K562 treated with DMSO at 1 percent for 24 hours (cell line): ENCODE results near the gene MYH11. TPM values are rescaled to one million over a fixed set of nuclear protein-coding genes. Genes with fewer than 3 reads are reported as not detected.

Experiments
- total RNA-seq: library from RNA; unstranded; fragments of 300-600 nt; gene quantifications from 2 replicates; pipeline ENCODE4 v1.2.3, GENCODE V29; 2022; ENCODE audit warnings: low read depth; ENCODE audit not compliant: insufficient read depth

The MYH11 gene
- 0.14 TPM in 1 of 2 replicates, not detected in the other for total RNA-seq

GRCh38 chr16:15856901-15857698 lies at the start of gene MYH11:
Gene MYH11, minus strand, starts transcription at chr16:15857028. Its CDS starts 18,776 bp downstream, at chr16:15838252.

GRCh38 chr16:15888072-15888976 lies 31.5 kb upstream of the MYH11 start, which contains the start of gene CEP20:
Gene CEP20, minus strand, starts transcription at chr16:15888603. Its CDS starts 18 bp downstream, at chr16:15888585.

Other genes with a start within 250 kb of the MYH11 start
- gene MARF1, start 213.9 kb downstream of the MYH11 start, total RNA-seq, result 13.3 and 14.9 TPM in 2 replicates
- gene NDE1, start 206.8 kb downstream of the MYH11 start, total RNA-seq, result 32.6 and 36.2 TPM in 2 replicates
- 31.1 and 36.3 TPM in 2 replicates for gene CEP20, start 31.6 kb upstream of the MYH11 start, total RNA-seq
- 30.6 and 31.5 TPM in 2 replicates for gene ABCC1, start 92.6 kb upstream of the MYH11 start, total RNA-seq